Measurements from ENCODE around the gene LRRC18.

- TF ChIP-seq POLR2A (IDR thresholded peaks at IDR 0.05; ENCODE audit: low read depth, low read length) (no peak), POLR2AphosphoS5 (IDR thresholded peaks at IDR 0.05; ENCODE audit: low read depth, low read length) (no peak), SPI1 (IDR thresholded peaks at IDR 0.05; ENCODE audit: low read depth, low read length) (no peak)
Observed at GRCh38 chr10:48890888-48891850, 48.5 kb downstream of the LRRC18 start.

All from GM12891 (cell line).